IMR-90 (cell line): ENCODE data around the gene ITGA2. TPM values are rescaled to one million over a fixed set of nuclear protein-coding genes. Genes with fewer than 3 reads are reported as not detected.

Experiments
- ATAC-seq: fragments of 200-7000 bp; cut with Tn5 transposase; 2 replicates; pipeline ENCODE4 v1.9.1; 2020; ENCODE audit warnings: low read depth, mild to moderate bottlenecking, moderate library complexity
- BruUV-seq: library from RNA; stranded (reverse); fragments of 400-500 nt; replicated peaks from 2 replicates; lab custom pipeline; 2021; lab: Mats Ljungman, UMichigan
- CTCF ChIA-PET: fragments of 300-600 bp; formaldehyde crosslinking; extraction: SDS; loops from one replicate; lab custom pipeline; 2021; ENCODE audit warnings: antibody characterized with exemption; lab: Yijun Ruan, JAX
- POLR2A ChIA-PET: fragments of 300-600 bp; sonication (Branson Sonifier 250); formaldehyde crosslinking; loops from one replicate; lab custom pipeline; 2022; ENCODE audit warnings: antibody characterized with exemption; ENCODE audit not compliant: unreplicated experiment; lab: Charles Lee
- DNase-seq: peaks from one replicate; pipeline ENCODE4 v3.0.0; 2013
- H2AFZ ChIP-seq: replicated peaks from 2 replicates; pipeline ENCODE3; 2013; ENCODE audit warnings: low read length, mild to moderate bottlenecking; ENCODE audit not compliant: poor library complexity
- H2AK5ac ChIP-seq: 2 replicates; pipeline ENCODE4 v1.6.1; 2013; ENCODE audit warnings: low read depth, low read length, inconsistent platforms
- H2AK9ac ChIP-seq: replicated peaks from 2 replicates; pipeline ENCODE3; 2013; ENCODE audit warnings: mild to moderate bottlenecking, low read depth, low read length, moderate library complexity; ENCODE audit not compliant: poor library complexity
- H2BK120ac ChIP-seq: 2 replicates; pipeline ENCODE4 v1.6.1; 2013; ENCODE audit warnings: low read depth, low read length, inconsistent platforms
- H2BK15ac ChIP-seq: 3 replicates; pipeline ENCODE4 v1.6.1; 2013; ENCODE audit warnings: low read depth, low read length, inconsistent platforms
- H2BK20ac ChIP-seq: 2 replicates; pipeline ENCODE4 v1.6.1; 2013; ENCODE audit warnings: low read depth, mild to moderate bottlenecking, inconsistent platforms, low read length, moderate library complexity
- H2BK5ac ChIP-seq: 2 replicates; pipeline ENCODE4 v1.6.1; 2013; ENCODE audit warnings: mild to moderate bottlenecking, low read depth, low read length, inconsistent platforms; ENCODE audit not compliant: poor library complexity, severe bottlenecking
- H3K14ac ChIP-seq: replicated peaks from 2 replicates; pipeline ENCODE4 v1.6.1; 2013; ENCODE audit warnings: low read depth, low read length, inconsistent platforms
- H3K18ac ChIP-seq: 2 replicates; pipeline ENCODE4 v1.6.1; 2013; ENCODE audit warnings: low read depth, low read length, control low read depth
- H3K23ac ChIP-seq: 2 replicates; pipeline ENCODE4 v1.6.1; 2013; ENCODE audit warnings: low read depth, low read length, inconsistent platforms
- H3K27ac ChIP-seq: 2 replicates; pipeline ENCODE4 v1.5.1; 2013; ENCODE audit warnings: mild to moderate bottlenecking, control low read depth, low read length; ENCODE audit not compliant: insufficient read depth
- H3K27me3 ChIP-seq: 2 replicates; pipeline ENCODE4 v1.6.1; 2013; ENCODE audit warnings: low read length; ENCODE audit not compliant: control insufficient read depth, insufficient read depth
- H3K36me3 ChIP-seq: 2 replicates; pipeline ENCODE4 v1.6.1; 2013; ENCODE audit warnings: low read length, mixed read lengths; ENCODE audit not compliant: control insufficient read depth, insufficient read depth
- H3K4ac ChIP-seq: 2 replicates; pipeline ENCODE4 v1.6.1; 2013; ENCODE audit warnings: low read depth, low read length, inconsistent platforms
- H3K4me1 ChIP-seq: 2 replicates; pipeline ENCODE4 v1.6.1; 2013; ENCODE audit warnings: low read length, mixed read lengths; ENCODE audit not compliant: control insufficient read depth, insufficient read depth
- H3K4me2 ChIP-seq: 2 replicates; pipeline ENCODE4 v1.6.1; 2013; ENCODE audit warnings: low read depth, mild to moderate bottlenecking, control low read depth, low read length, moderate library complexity
- H3K4me3 ChIP-seq: 2 replicates; pipeline ENCODE4 v1.5.1; 2013; ENCODE audit warnings: low read depth, mild to moderate bottlenecking, control low read depth, low read length, moderate library complexity; ENCODE audit not compliant: insufficient read depth
- H3K56ac ChIP-seq: 2 replicates; pipeline ENCODE4 v1.6.1; 2013; ENCODE audit warnings: low read length, inconsistent platforms; ENCODE audit not compliant: insufficient read depth; ENCODE audit errors: extremely low read depth
- H3K79me1 ChIP-seq, 2 experiments: 2 replicates each; pipeline ENCODE4 v1.6.1; 2013; ENCODE audit warnings: low read length in 2 of 2, inconsistent platforms in 1 of 2, low read depth in 1 of 2
- H3K9ac ChIP-seq: 2 replicates; pipeline ENCODE4 v1.6.1; 2013; ENCODE audit warnings: low read depth, low read length, control low read depth
- H3K9me1 ChIP-seq: 2 replicates; pipeline ENCODE4 v1.6.1; 2013; ENCODE audit warnings: low read length, inconsistent platforms; ENCODE audit not compliant: insufficient read depth
- H3K9me3 ChIP-seq: 2 replicates; pipeline ENCODE4 v1.6.1; 2013; ENCODE audit warnings: low read length; ENCODE audit not compliant: control insufficient read depth, insufficient read depth
- H4K20me1 ChIP-seq: 2 replicates; pipeline ENCODE4 v1.6.1; 2013; ENCODE audit warnings: low read length, inconsistent platforms; ENCODE audit not compliant: insufficient read depth
- H4K5ac ChIP-seq: 2 replicates; pipeline ENCODE4 v1.6.1; 2013; ENCODE audit warnings: mild to moderate bottlenecking, low read depth, low read length, control low read depth
- H4K8ac ChIP-seq, 2 experiments: 2 replicates each; pipeline ENCODE4 v1.6.1; 2013; ENCODE audit warnings: low read depth in 2 of 2, low read length in 2 of 2, control low read depth in 1 of 2, inconsistent platforms in 1 of 2
- H4K91ac ChIP-seq: 2 replicates; pipeline ENCODE4 v1.6.1; 2013; ENCODE audit warnings: low read depth, low read length, inconsistent platforms; ENCODE audit not compliant: insufficient read depth
- CHD1 ChIP-seq: IDR thresholded peaks from 2 replicates; pipeline ENCODE4 v1.6.1; 2012; ENCODE audit warnings: low read depth, low read length, improper control_type of control experiment
- WGBS, 2 experiments: methylation state at CpG; one replicate each; pipeline versions ENCODE4 v1.1.5 to v1.1.7; 2013; ENCODE audit warnings: missing lambda C conversion rate in 2 of 2; ENCODE audit not compliant: insufficient read length in 1 of 2; ENCODE audit errors: extremely low coverage in 2 of 2; 5-methylcytosine and 5-hydroxymethylcytosine counted together
- dilution Hi-C: fragments of 300-500 bp; cut with HindIII; formaldehyde crosslinking; loops from one replicate; pipeline ENCODE4 v1.14.3; 2018; ENCODE audit warnings: low sequenced_read_pairs; ENCODE audit not compliant: unreplicated experiment
- in situ Hi-C: fragments of 300-500 bp; cut with MboI; formaldehyde crosslinking; loops from 3 replicates; pipeline ENCODE4 v1.14.3; 2019; ENCODE audit warnings: low sequenced_read_pairs, inconsistent platforms, mixed read lengths
- intact Hi-C: fragments of 100-400 bp; cut with micrococcal nuclease; formaldehyde crosslinking; loops from 2 replicates; pipeline ENCODE4 v1.10.0; 2022
- polyA plus RNA-seq, 3 experiments: library from polyadenylated mRNA; depleted of rRNA; stranded (reverse); fragments of >200 nt; gene quantifications; 2 replicates each; pipeline ENCODE4 v1.2.3, GENCODE V29; 2012; ENCODE audit warnings: low replicate concordance in 1 of 3
- total RNA-seq: library from RNA; depleted of rRNA; stranded (reverse); fragments of >200 nt; gene quantifications from 2 replicates; pipeline ENCODE4 v1.2.3, GENCODE V29; 2012

Gene ITGA2
- total and polyA plus RNA-seq, 2 of the 4 experiments (the other 2 are of a cell fraction): 23.3 to 93.4 TPM

DNA sequence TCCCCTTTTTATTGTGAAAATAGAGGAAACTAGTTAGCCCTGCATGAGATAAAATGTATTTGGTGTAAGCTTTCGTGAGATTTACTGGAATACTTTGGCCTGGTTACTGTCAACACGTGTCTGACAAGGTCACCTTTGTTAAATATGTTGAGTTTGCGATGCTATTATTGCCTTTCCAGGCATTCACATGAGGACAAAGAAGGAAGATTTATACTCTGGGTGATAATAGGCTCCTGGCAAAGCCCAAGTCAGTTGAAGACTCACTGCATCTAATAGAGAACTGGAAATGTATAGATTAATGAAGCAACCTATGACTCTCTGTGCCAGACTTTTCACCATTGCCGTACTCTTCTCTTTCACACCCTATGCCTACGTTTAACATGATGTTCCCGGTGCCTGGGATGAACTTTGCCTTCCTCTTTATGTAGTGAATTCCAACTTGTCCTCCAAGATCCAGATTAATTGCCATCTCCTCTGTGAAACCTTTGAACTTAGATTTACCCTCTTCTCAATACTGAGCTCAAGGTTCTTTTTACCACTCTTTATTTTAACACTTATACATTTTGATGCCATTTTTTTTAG, 33.9 kb downstream of the ITGA2 start:
- Histone ChIP-seq H3K4me2 (peak overlapping the region; percentile 16; the same call in 1 of the 2 replicates), H4K91ac (peak overlapping the region; percentile 78), H3K23ac (peak overlapping the region; percentile 92; the same call in 1 of the 2 replicates), H3K9me1 (peaks cover 10% of the 10 kb centered on the region), H3K56ac (peak overlapping the region; percentile 66; the same call in 1 of the 2 replicates), H4K8ac (peak overlapping the region; percentile 77 to 87), H2AK5ac (peak overlapping the region; percentile 95), H2AK9ac (no peak overlapping the region), H3K4me3 (no peak overlapping the region), H3K18ac (peak overlapping the region; percentile 91), H3K27me3 (no peaks in the 10 kb centered on the region), H2BK5ac (peak overlapping the region; percentile 100), H3K4me1 (peaks cover 26% of the 10 kb centered on the region), H3K14ac (peak overlapping the region; percentile 99), H3K27ac (peak overlapping the region; percentile 82), H4K20me1 (no peaks in the 10 kb centered on the region), H2BK120ac (peak overlapping the region; percentile 99), H2AFZ (no peak overlapping the region), H3K9ac (no peak overlapping the region), H2BK20ac (peak overlapping the region; percentile 99), H4K5ac (peak overlapping the region; percentile 96), H3K9me3 (no peaks in the 10 kb centered on the region), H3K4ac (peak overlapping the region; percentile 82), H3K36me3 (0 out of 2 replicates have a peak, but pooled peaks cover 1% of the 10 kb centered on the region), H3K79me1 (peaks cover 15 to 52% of the 10 kb centered on the region in 2 experiments), H2BK15ac (peak overlapping the region; percentile 83)
- no TSS peak for BruUV-seq
- in situ Hi-C loops (no loop called here), dilution Hi-C loops (no loop called here), intact Hi-C loops (no loop called here)
- no peak for TF ChIP-seq CHD1
- ATAC-seq: no peak
- ChIA-PET POLR2A (no interaction called here), CTCF (interaction anchor here (0.6 to 2.2 kb wide), 2 partner anchors 12 to 328 kb away, joined by 3 to 12 read pairs; no protein-coding TSS in a partner anchor)
- 50% methylated on average over 1 of the region's 6 CpGs; no CpG with 5 or more reads in 1 of the 2 experiments for WGBS, 2 experiments
- DNase-seq: no peak
